Hepatocyte (in vitro differentiated cells): Measurements from ENCODE around the gene SIX4. TPM values are rescaled to one million over a fixed set of nuclear protein-coding genes. Genes with fewer than 3 reads are reported as not detected.

Experiments
- DNase-seq: peaks from one replicate; pipeline ENCODE4 v3.0.0-alpha.2; 2016; ENCODE audit warnings: low spot score
- H2AFZ ChIP-seq: fragments of 200-600 bp; sonication (generic); 2 replicates; pipeline ENCODE4 v1.6.0; 2016; ENCODE audit warnings: antibody characterized with exemption, mild to moderate bottlenecking
- H3K27ac ChIP-seq: fragments of 200-600 bp; sonication (generic); 2 replicates; pipeline ENCODE4 v1.5.1; 2016; ENCODE audit warnings: mild to moderate bottlenecking
- H3K27me3 ChIP-seq: fragments of 200-600 bp; sonication (generic); 2 replicates; pipeline ENCODE4 v1.6.1; 2016
- H3K36me3 ChIP-seq: fragments of 200-600 bp; sonication (generic); replicated peaks from 2 replicates; pipeline ENCODE4 v1.5.1; 2016; ENCODE audit warnings: low read depth; ENCODE audit not compliant: insufficient read depth
- H3K4me1 ChIP-seq: fragments of 200-600 bp; sonication (generic); 2 replicates; pipeline ENCODE4 v1.5.1; 2016; ENCODE audit warnings: mild to moderate bottlenecking, moderate library complexity; ENCODE audit not compliant: insufficient read depth
- H3K4me2 ChIP-seq: fragments of 200-600 bp; sonication (generic); 2 replicates; pipeline ENCODE4 v1.6.0; 2016
- H3K4me3 ChIP-seq: fragments of 200-600 bp; sonication (generic); 2 replicates; pipeline ENCODE4 v1.5.1; 2016; ENCODE audit warnings: mild to moderate bottlenecking
- H3K79me2 ChIP-seq: fragments of 200-600 bp; sonication (generic); 2 replicates; pipeline ENCODE4 v1.6.0; 2017; ENCODE audit warnings: mild to moderate bottlenecking
- H3K9me2 ChIP-seq: fragments of 200-600 bp; sonication (generic); replicated peaks from 2 replicates; pipeline ENCODE4 v1.6.0; 2017; ENCODE audit warnings: mild to moderate bottlenecking; ENCODE audit not compliant: insufficient read depth
- H3K9me3 ChIP-seq: fragments of 200-600 bp; sonication (generic); 2 replicates; pipeline ENCODE4 v1.5.1; 2016; ENCODE audit warnings: low read depth, mild to moderate bottlenecking
- H4K20me1 ChIP-seq: fragments of 200-600 bp; sonication (generic); 2 replicates; pipeline ENCODE4 v1.6.0; 2016; ENCODE audit warnings: mild to moderate bottlenecking; ENCODE audit not compliant: insufficient read depth, poor library complexity, severe bottlenecking
- EZH2 ChIP-seq: fragments of 200-600 bp; sonication (generic); IDR thresholded peaks from 2 replicates; pipeline ENCODE4 v1.6.1; 2016; ENCODE audit warnings: antibody characterized with exemption, mild to moderate bottlenecking, borderline replicate concordance
- EZH2phosphoT487 ChIP-seq: fragments of 200-600 bp; sonication (generic); IDR thresholded peaks from one replicate; pipeline ENCODE4 v1.6.1; 2018; ENCODE audit warnings: antibody characterized with exemption, mild to moderate bottlenecking, low read depth, moderate library complexity; ENCODE audit not compliant: unreplicated experiment, severe bottlenecking
- WGBS: methylation state at CpG from one replicate; pipeline ENCODE4 v1.1.6; 2016; ENCODE audit warnings: low lambda C conversion rate; ENCODE audit errors: missing lambda C conversion rate; 5-methylcytosine and 5-hydroxymethylcytosine counted together
- polyA plus RNA-seq: library from polyadenylated mRNA; unstranded; fragments of >200 nt; fragmentation: Nextera tagmentation; extraction: Ambion mirVana; gene quantifications from 2 replicates; pipeline ENCODE4 v1.2.1, GENCODE V29; 2016
- total RNA-seq: library from RNA; depleted of rRNA; stranded (reverse); fragments of >200 nt; gene quantifications from 2 replicates; pipeline ENCODE4 v1.2.3, GENCODE V29; 2014
- TF ChIP-seq, protein P1 (sequence below): fragments of 200-600 bp; sonication (generic); IDR thresholded peaks from 2 replicates; pipeline ENCODE4 v1.5.1; 2016; ENCODE audit warnings: antibody characterized with exemption, mild to moderate bottlenecking; ENCODE audit not compliant: poor library complexity

SIX4 gene
- total and polyA plus RNA-seq, 2 experiments from 2014 or later = 1.1 to 7.0 TPM

DNA sequence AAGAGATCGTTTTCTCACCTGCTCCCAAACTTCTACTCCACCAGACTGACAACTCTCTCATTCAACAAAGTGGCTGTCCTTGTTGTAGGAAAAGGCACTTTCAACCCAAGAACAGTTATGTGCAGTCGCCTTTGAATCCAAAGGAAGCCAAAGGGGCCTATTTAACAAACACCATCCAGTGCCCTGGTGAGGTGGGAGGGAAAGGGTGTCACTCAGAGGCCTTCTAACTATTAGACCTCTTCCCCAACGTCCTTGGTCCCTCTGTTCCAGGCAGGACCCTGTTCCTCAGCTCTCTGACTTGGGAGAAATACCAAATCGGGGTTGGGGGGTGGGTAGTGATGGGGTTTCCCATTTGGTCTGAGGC is 3.2 kb downstream of the SIX4 start:
- WGBS = 37% methylated on average over 4 of the region's 4 CpGs
- Histone ChIP-seq H3K9me2 (no peaks in the 10 kb centered on the region), H3K36me3 (no peaks in the 10 kb centered on the region), H3K4me1 (peaks cover 5% of the 10 kb centered on the region), H2AFZ (no peak overlapping the region), H3K4me2 (peak overlapping the region; percentile 98), H3K4me3 (peak overlapping the region; percentile 82), H3K9me3 (no peaks in the 10 kb centered on the region), H3K79me2 (peaks cover 56% of the 10 kb centered on the region), H4K20me1 (peaks cover 29% of the 10 kb centered on the region), H3K27me3 (peaks cover 11% of the 10 kb centered on the region), H3K27ac (peak overlapping the region; percentile 28)
- DNase-seq = no peak
- no peak for TF ChIP-seq EZH2
- TF ChIP-seq, protein P1, sequence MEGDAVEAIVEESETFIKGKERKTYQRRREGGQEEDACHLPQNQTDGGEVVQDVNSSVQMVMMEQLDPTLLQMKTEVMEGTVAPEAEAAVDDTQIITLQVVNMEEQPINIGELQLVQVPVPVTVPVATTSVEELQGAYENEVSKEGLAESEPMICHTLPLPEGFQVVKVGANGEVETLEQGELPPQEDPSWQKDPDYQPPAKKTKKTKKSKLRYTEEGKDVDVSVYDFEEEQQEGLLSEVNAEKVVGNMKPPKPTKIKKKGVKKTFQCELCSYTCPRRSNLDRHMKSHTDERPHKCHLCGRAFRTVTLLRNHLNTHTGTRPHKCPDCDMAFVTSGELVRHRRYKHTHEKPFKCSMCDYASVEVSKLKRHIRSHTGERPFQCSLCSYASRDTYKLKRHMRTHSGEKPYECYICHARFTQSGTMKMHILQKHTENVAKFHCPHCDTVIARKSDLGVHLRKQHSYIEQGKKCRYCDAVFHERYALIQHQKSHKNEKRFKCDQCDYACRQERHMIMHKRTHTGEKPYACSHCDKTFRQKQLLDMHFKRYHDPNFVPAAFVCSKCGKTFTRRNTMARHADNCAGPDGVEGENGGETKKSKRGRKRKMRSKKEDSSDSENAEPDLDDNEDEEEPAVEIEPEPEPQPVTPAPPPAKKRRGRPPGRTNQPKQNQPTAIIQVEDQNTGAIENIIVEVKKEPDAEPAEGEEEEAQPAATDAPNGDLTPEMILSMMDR = no peak
- TF ChIP-seq EZH2phosphoT487 = no peak

DNA sequence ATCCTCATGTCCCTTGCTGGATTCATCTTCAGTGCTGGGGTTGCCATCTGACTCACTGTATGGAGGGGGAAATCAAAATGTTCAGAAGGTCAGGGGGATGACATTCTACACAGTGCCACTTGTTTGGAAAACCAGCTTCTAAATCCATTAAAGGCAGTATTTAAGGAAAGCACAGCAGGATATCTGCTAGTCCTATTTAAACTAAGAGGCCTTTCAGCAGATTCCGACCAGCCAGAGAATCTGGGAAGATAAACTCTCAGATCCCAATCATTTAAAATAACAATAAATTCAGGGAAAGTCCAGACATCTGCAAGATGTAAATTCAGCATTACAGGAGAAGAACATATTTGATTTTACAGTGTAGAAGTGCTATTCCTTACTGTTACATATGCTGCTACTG is 3.8 kb downstream of the SIX4 start:
- TF ChIP-seq EZH2 = no peak
- TF ChIP-seq, protein P1 = no peak
- TF ChIP-seq EZH2phosphoT487 = no peak
- Histone ChIP-seq H3K4me3 (no peak overlapping the region), H3K9me3 (no peaks in the 10 kb centered on the region), H4K20me1 (peaks cover 29% of the 10 kb centered on the region), H3K27ac (no peak overlapping the region), H3K27me3 (peaks cover 11% of the 10 kb centered on the region), H3K79me2 (peaks cover 56% of the 10 kb centered on the region), H3K9me2 (no peaks in the 10 kb centered on the region), H2AFZ (no peak overlapping the region), H3K4me1 (peaks cover 5% of the 10 kb centered on the region), H3K36me3 (no peaks in the 10 kb centered on the region), H3K4me2 (peak overlapping the region; percentile 98)
- WGBS = 72% methylated on average over 1 of the region's 1 CpG
- DNase-seq = no peak

DNA sequence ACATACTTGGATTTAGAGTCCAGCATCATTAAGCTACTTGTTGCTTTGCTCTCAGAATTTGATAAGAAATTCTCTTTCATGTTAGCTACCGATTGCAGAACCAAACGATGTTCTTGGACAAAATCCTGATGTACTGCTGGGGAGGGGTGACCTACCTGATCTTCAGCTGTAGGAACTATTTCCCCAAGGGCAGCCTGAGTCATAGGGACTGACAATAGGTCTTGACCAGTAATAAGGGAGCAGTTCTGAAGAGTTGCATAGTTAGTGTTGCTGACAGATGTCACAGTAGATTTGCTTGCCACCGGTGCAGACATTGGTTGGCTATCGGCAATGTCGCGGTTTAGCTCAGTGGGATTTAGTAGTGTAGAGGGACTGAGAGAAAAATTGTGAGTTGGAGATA is 10.6 kb downstream of the SIX4 start:
- Histone ChIP-seq H3K36me3 (no peaks in the 10 kb centered on the region), H3K9me2 (no peaks in the 10 kb centered on the region), H2AFZ (no peak overlapping the region), H3K4me2 (no peak overlapping the region), H3K27ac (no peak overlapping the region), H3K4me1 (no peaks in the 10 kb centered on the region), H3K27me3 (no peaks in the 10 kb centered on the region), H3K9me3 (no peaks in the 10 kb centered on the region), H3K79me2 (peaks cover 14% of the 10 kb centered on the region), H3K4me3 (no peak overlapping the region), H4K20me1 (peaks cover 2% of the 10 kb centered on the region)
- WGBS = 90% methylated on average over 6 of the region's 6 CpGs
- no peak for DNase-seq
- no peak for TF ChIP-seq EZH2
- TF ChIP-seq, protein P1 = no peak
- no peak for TF ChIP-seq EZH2phosphoT487

DNA sequence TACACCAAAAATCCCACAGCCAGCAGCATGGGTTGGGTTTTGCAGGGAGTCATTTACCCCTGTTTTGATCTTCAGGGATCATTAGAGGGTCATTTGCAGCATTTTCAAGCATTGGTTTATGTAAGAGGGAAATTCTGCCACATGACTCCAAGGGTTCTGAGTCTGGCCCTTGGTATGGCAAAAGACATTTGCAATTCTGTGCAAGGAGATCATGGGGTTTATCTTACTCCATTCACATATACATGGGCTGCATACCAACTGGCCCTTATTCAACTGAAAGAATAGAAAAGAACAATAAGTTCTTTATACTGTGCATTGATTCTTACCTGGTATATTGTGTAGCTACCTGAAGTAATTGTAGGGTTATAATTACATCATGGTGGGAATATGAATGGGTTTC is 13.7 kb downstream of the SIX4 start:
- no peaks in the 10 kb centered on the region for H3K36me3 ChIP-seq
- H4K20me1 ChIP-seq = no peaks in the 10 kb centered on the region
- H3K9me2 ChIP-seq = no peaks in the 10 kb centered on the region
- no peak for DNase-seq
- TF ChIP-seq, protein P1 = no peak
- TF ChIP-seq EZH2 = no peak
- TF ChIP-seq EZH2phosphoT487 = no peak
- no peak overlapping the region for H3K4me2 ChIP-seq
- H2AFZ ChIP-seq = no peak overlapping the region
- H3K27ac ChIP-seq = no peak overlapping the region
- H3K27me3 ChIP-seq = no peaks in the 10 kb centered on the region
- H3K4me3 ChIP-seq = no peak overlapping the region
- H3K79me2 ChIP-seq = peaks cover 4% of the 10 kb centered on the region
- H3K4me1 ChIP-seq = no peaks in the 10 kb centered on the region
- H3K9me3 ChIP-seq = no peaks in the 10 kb centered on the region
